HCT116 (cell line): ENCODE results near the gene ZEB2. TPM values are rescaled to one million over a fixed set of nuclear protein-coding genes. Genes with fewer than 3 reads are reported as not detected.

Source experiments
- ATAC-seq: fragments of 200-7000 bp; cut with Tn5 transposase; 2 replicates; pipeline ENCODE4 v1.9.1; 2020; ENCODE audit warnings: mild to moderate bottlenecking, moderate library complexity
- BruUV-seq: library from RNA; stranded (reverse); fragments of 400-500 nt; replicated peaks from 2 replicates; lab custom pipeline; 2021; lab: Mats Ljungman, UMichigan
- CTCF ChIA-PET: fragments of 300-600 bp; sonication (Branson Sonifier 250); formaldehyde crosslinking; loops from one replicate; lab custom pipeline; 2021; ENCODE audit warnings: antibody characterized with exemption; lab: Charles Lee
- POLR2A ChIA-PET: fragments of 300-600, 350-600 bp; sonication (Branson Sonifier 250); formaldehyde crosslinking; loops from one replicate; lab custom pipeline; 2021; ENCODE audit warnings: antibody characterized with exemption; lab: Charles Lee
- RAD21 ChIA-PET, 2 experiments: fragments of 300-600 bp; sonication (Branson Sonifier 250); formaldehyde crosslinking; loops; one replicate each; lab custom pipeline; 2023; ENCODE audit warnings: low total read pairs in 2 of 2; ENCODE audit not compliant: uncharacterized antibody in 2 of 2, unreplicated experiment in 2 of 2, low non-redundant PET in 1 of 2; lab: Charles Lee
- DNase-seq: peaks from one replicate; pipeline ENCODE4 v3.0.0-alpha.2; 2010; ENCODE audit warnings: low read depth, low spot score
- H2AFZ ChIP-seq: fragments of 200-600 bp; shearing (Covaris generic), sonication (generic); 2 replicates; pipeline ENCODE4 v1.6.1; 2017; ENCODE audit warnings: low read depth, mixed run types, mixed read lengths, antibody characterized with exemption, low read length; ENCODE audit not compliant: poor library complexity, severe bottlenecking
- H3K27ac ChIP-seq: 2 replicates; pipeline ENCODE4 v1.5.1; 2012; ENCODE audit warnings: low read depth, low read length
- H3K27me3 ChIP-seq: fragments of 200-600 bp; sonication (generic); 2 replicates; pipeline ENCODE4 v1.6.1; 2016; ENCODE audit warnings: mixed run types, low read length, mixed read lengths; ENCODE audit not compliant: insufficient read depth
- H3K36me3 ChIP-seq, 2 experiments: fragments of 200-500 bp in 1 of 2; fragments of 200-600 bp in 1 of 2; sonication (Bioruptor generic) in 1 of 2; sonication (generic) in 1 of 2; 2 replicates each; pipeline versions ENCODE4 v1.5.1 to v1.6.1; 2014 to 2016; ENCODE audit warnings: low read length in 2 of 2, inconsistent platforms in 1 of 2, mixed read lengths in 1 of 2, mixed run types in 1 of 2; ENCODE audit not compliant: insufficient read depth in 2 of 2, control insufficient read depth in 1 of 2
- H3K4me1 ChIP-seq, 2 experiments: fragments of 200-600 bp in 1 of 2; sonication (generic) in 1 of 2; 2 replicates each; pipeline versions ENCODE4 v1.5.1 to v1.6.1; 2012 to 2017; ENCODE audit warnings: low read length in 2 of 2, inconsistent platforms in 1 of 2, mild to moderate bottlenecking in 1 of 2, mixed read lengths in 1 of 2, mixed run types in 1 of 2, moderate library complexity in 1 of 2; ENCODE audit not compliant: insufficient read depth in 2 of 2, control insufficient read depth in 1 of 2
- H3K4me2 ChIP-seq: fragments of 200-600 bp; sonication (generic); 2 replicates; pipeline ENCODE4 v1.6.1; 2017; ENCODE audit warnings: mixed run types, low read length, mixed read lengths
- H3K4me3 ChIP-seq, 2 experiments: fragments of 200-600 bp in 1 of 2; sonication (generic) in 1 of 2; replicated peaks in 1 of 2; 2 replicates each; pipeline ENCODE4 v1.5.1; 2011 to 2016; ENCODE audit warnings: low read length in 2 of 2, control low read depth in 1 of 2, low read depth in 1 of 2, mild to moderate bottlenecking in 1 of 2, mixed read lengths in 1 of 2, mixed run types in 1 of 2
- H3K79me2 ChIP-seq: fragments of 200-600 bp; sonication (generic); 2 replicates; pipeline ENCODE4 v1.6.1; 2017; ENCODE audit warnings: mild to moderate bottlenecking, mixed run types, low read length, moderate library complexity, mixed read lengths; ENCODE audit not compliant: insufficient read depth
- H3K9ac ChIP-seq: fragments of 200-600 bp; sonication (generic); 2 replicates; pipeline ENCODE4 v1.6.1; 2016; ENCODE audit warnings: low read length, mixed read lengths
- H3K9me2 ChIP-seq: fragments of 200-600 bp; sonication (generic), shearing (Covaris generic); 2 replicates; pipeline ENCODE4 v1.6.1; 2017; ENCODE audit warnings: mixed run types, mild to moderate bottlenecking, moderate library complexity; ENCODE audit not compliant: insufficient read depth
- H3K9me3 ChIP-seq, 2 experiments: fragments of 200-500 bp in 1 of 2; fragments of 200-600 bp in 1 of 2; sonication (Bioruptor generic) in 1 of 2; sonication (generic) in 1 of 2; 2 replicates each; pipeline ENCODE4 v1.6.1; 2014 to 2017; ENCODE audit warnings: low read length in 2 of 2, mixed read lengths in 2 of 2, inconsistent platforms in 1 of 2, low read depth in 1 of 2, mild to moderate bottlenecking in 1 of 2, mixed run types in 1 of 2, moderate library complexity in 1 of 2; ENCODE audit not compliant: control insufficient read depth in 1 of 2, insufficient read depth in 1 of 2
- H4K20me1 ChIP-seq: fragments of 200-600 bp; sonication (generic), shearing (Covaris generic); 2 replicates; pipeline ENCODE4 v1.6.1; 2017; ENCODE audit warnings: mixed run types, mild to moderate bottlenecking, moderate library complexity; ENCODE audit not compliant: insufficient read depth
- ATF3 ChIP-seq: IDR thresholded peaks from 2 replicates; pipeline ENCODE4 v1.6.1; 2012
- CBX3 ChIP-seq: IDR thresholded peaks from 2 replicates; pipeline ENCODE4 v1.6.1; 2012; ENCODE audit warnings: low read depth
- CTCF ChIP-seq, 3 experiments: fragments of 200-600 bp in 1 of 3; sonication (generic) in 1 of 3; IDR thresholded peaks in 2 of 3; conservative IDR thresholded peaks in 1 of 3; 2 replicates each; pipeline ENCODE4 v1.5.1; 2012 to 2017; ENCODE audit warnings: low read depth in 2 of 3, low read length in 2 of 3, antibody characterized with exemption in 1 of 3, borderline replicate concordance in 1 of 3, control low read depth in 1 of 3, mild to moderate bottlenecking in 1 of 3, mixed read lengths in 1 of 3, mixed run types in 1 of 3, moderate library complexity in 1 of 3; ENCODE audit not compliant: insufficient read depth in 1 of 3
- ELF1 ChIP-seq: IDR thresholded peaks from 2 replicates; pipeline ENCODE4 v1.6.1; 2012; ENCODE audit warnings: low read depth, borderline replicate concordance
- EZH2 ChIP-seq: fragments of 200-600 bp; sonication (generic); IDR thresholded peaks from 2 replicates; pipeline ENCODE4 v1.6.1; 2017; ENCODE audit warnings: antibody characterized with exemption, mixed run types
- EZH2phosphoT487 ChIP-seq: fragments of 200-600 bp; IDR thresholded peaks from 2 replicates; pipeline ENCODE4 v1.6.1; 2018; ENCODE audit warnings: antibody characterized with exemption, borderline replicate concordance
- FOSL1 ChIP-seq: IDR thresholded peaks from 2 replicates; pipeline ENCODE4 v1.6.1; 2012; ENCODE audit warnings: low read depth
- POLR2A ChIP-seq: IDR thresholded peaks from 2 replicates; pipeline ENCODE4 v1.7.0; 2011; ENCODE audit warnings: borderline replicate concordance; ENCODE audit not compliant: insufficient read depth, insufficient read length; ENCODE audit errors: extremely low read depth
- POLR2AphosphoS5 ChIP-seq: IDR thresholded peaks from 2 replicates; pipeline ENCODE4 v1.6.1; 2011; ENCODE audit warnings: mild to moderate bottlenecking, low read depth, low read length, moderate library complexity
- REST ChIP-seq: IDR thresholded peaks from 2 replicates; pipeline ENCODE4 v1.6.1; 2012; ENCODE audit warnings: low read depth
- SP1 ChIP-seq: IDR thresholded peaks from 2 replicates; pipeline ENCODE4 v1.6.1; 2012; ENCODE audit warnings: low read depth
- SRF ChIP-seq: IDR thresholded peaks from 2 replicates; pipeline ENCODE4 v1.6.1; 2012; ENCODE audit warnings: low read depth
- TCF7L2 ChIP-seq: IDR thresholded peaks from 2 replicates; pipeline ENCODE4 v1.7.0; 2011; ENCODE audit warnings: borderline replicate concordance, inconsistent platforms; ENCODE audit not compliant: insufficient read depth, insufficient read length; ENCODE audit errors: extremely low read depth
- ZBTB33 ChIP-seq: IDR thresholded peaks from 2 replicates; pipeline ENCODE4 v1.6.1; 2011; ENCODE audit warnings: mild to moderate bottlenecking, low read length, moderate library complexity; ENCODE audit not compliant: insufficient replicate concordance; ENCODE audit errors: extremely low read depth
- ZFX ChIP-seq: fragments of 450-650 bp; IDR thresholded peaks from 2 replicates; pipeline ENCODE4 v1.6.1; 2017
- ZNF274 ChIP-seq: fragments of 200-500 bp; sonication (Bioruptor generic); IDR thresholded peaks from 2 replicates; pipeline ENCODE4 v1.6.1; 2014; ENCODE audit warnings: mild to moderate bottlenecking, low read depth, low read length, inconsistent platforms
- intact Hi-C: fragments of 100-400 bp; cut with micrococcal nuclease; formaldehyde crosslinking; loops from 2 replicates; pipeline ENCODE4 v1.10.0; 2022
- total RNA-seq: library from RNA; stranded (reverse); gene quantifications from one replicate; pipeline ENCODE4 v1.2.1, GENCODE V29; 2021; ENCODE audit not compliant: unreplicated experiment

ZEB2 gene
- total RNA-seq, 1 experiment from 2014 or later, result 0.81 TPM

- ChIA-PET POLR2A (no interaction called here), CTCF (no interaction called here), RAD21 (no interaction called here)
- BruUV-seq, result no TSS peak
- Histone ChIP-seq H3K27ac (no peak overlapping the region), H3K4me2 (no peak overlapping the region), H3K27me3 (no peaks in the 10 kb centered on the region), H3K4me3 (no peak overlapping the region), H3K9ac (no peak overlapping the region), H3K9me2 (no peaks in the 10 kb centered on the region), H3K36me3 (no peaks in the 10 kb centered on the region), H3K9me3 (no peaks in the 10 kb centered on the region), H4K20me1 (no peaks in the 10 kb centered on the region), H3K79me2 (no peaks in the 10 kb centered on the region), H2AFZ (no peak overlapping the region), H3K4me1 (no peaks in the 10 kb centered on the region)
- ATAC-seq (no peak), DNase-seq (no peak)
- intact Hi-C loops, result no loop called here
- TF ChIP-seq CTCF (IDR thresholded peaks at IDR 0.05 in 2 of 3, conservative IDR thresholded peaks at IDR 0.05 in 1 of 3; ENCODE audit: borderline replicate concordance in 1 of 3, insufficient read depth in 1 of 3, low read depth in 2 of 3, low read length in 2 of 3) (no peak), FOSL1 (no peak), TCF7L2 (no peak), ZBTB33 (no peak), REST (no peak), CBX3 (no peak), POLR2A (no peak), SP1 (no peak), EZH2 (no peak), SRF (no peak), EZH2phosphoT487 (no peak), POLR2AphosphoS5 (no peak), ELF1 (no peak), ZNF274 (no peak), ZFX (no peak), ATF3 (no peak)
Measured at GRCh38 chr2:144496977-144497598, 22.8 kb downstream of the ZEB2 start.
